DND-41 (cell line): ENCODE results near the gene C14orf39.

Experiments
- CTCF ChIP-seq: IDR thresholded peaks from 2 replicates; pipeline ENCODE4 v1.5.1; 2012; ENCODE audit warnings: borderline replicate concordance, low read length, moderate library complexity, mild to moderate bottlenecking; ENCODE audit not compliant: poor library complexity, severe bottlenecking; ENCODE audit errors: extremely low read depth
- EZH2 ChIP-seq: IDR thresholded peaks from 3 replicates; pipeline ENCODE4 v1.6.1; 2012; ENCODE audit warnings: borderline replicate concordance, low read depth, mild to moderate bottlenecking, moderate library complexity, low read length, inconsistent platforms; ENCODE audit not compliant: severe bottlenecking

- TF ChIP-seq EZH2 (no peak), CTCF (no peak)
Measured at GRCh38 chr14:60515511-60516289, 29.8 kb upstream of the C14orf39 start.
